G401.6 (cell line): ENCODE measurements around the gene EBF3.

Experiments used
- FAIRE-seq: peaks from 2 replicates; lab custom pipeline; 2012; peaks lifted over from hg19 to GRCh38; lab: Jason Lieb, UNC

EBF3 gene

DNA sequence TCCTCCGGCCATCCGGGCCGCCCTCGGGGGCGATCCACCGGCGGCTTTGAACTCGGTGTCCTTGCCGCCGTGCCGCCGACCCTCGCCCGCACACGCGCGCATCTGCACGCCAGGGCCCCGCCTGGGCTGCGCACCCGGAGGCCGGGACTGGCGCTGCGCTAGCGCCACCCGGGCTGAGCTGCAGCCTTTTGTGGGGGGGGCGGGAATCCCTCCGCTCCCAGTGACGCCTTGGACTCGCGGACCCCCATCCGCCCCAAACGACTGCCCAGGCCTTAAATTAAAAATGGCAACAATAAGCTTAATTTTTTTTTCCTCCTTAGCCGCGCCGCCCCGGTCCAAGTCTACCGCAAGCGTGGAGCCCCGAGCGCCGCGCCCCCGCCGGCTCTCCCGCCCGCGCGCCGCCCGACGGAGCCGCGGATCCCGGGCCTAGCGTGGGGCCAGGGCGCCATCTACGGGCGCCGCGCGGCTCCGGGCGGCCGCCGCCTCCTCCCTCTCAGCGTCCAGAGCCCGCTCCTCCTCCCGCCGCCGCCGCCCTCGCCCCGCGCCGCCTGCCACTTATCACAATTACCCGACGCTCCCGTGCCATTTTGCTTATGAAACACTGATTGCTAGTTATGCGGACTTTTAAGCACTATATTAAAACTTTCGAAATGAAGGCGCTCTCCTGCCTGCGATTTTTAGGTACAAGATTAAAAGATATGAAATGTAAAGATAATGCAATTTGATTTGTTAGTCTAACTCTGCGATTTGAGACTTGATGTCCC lies 7.5 kb upstream of the EBF3 start:
- FAIRE-seq = no peak

- FAIRE-seq = no peak
These were observed 6.6 kb upstream of the EBF3 start for GRCh38 chr10:129970465-129971364.

- no peak for FAIRE-seq
These were observed 5.9 kb upstream of the EBF3 start for GRCh38 chr10:129969911-129970464.

DNA sequence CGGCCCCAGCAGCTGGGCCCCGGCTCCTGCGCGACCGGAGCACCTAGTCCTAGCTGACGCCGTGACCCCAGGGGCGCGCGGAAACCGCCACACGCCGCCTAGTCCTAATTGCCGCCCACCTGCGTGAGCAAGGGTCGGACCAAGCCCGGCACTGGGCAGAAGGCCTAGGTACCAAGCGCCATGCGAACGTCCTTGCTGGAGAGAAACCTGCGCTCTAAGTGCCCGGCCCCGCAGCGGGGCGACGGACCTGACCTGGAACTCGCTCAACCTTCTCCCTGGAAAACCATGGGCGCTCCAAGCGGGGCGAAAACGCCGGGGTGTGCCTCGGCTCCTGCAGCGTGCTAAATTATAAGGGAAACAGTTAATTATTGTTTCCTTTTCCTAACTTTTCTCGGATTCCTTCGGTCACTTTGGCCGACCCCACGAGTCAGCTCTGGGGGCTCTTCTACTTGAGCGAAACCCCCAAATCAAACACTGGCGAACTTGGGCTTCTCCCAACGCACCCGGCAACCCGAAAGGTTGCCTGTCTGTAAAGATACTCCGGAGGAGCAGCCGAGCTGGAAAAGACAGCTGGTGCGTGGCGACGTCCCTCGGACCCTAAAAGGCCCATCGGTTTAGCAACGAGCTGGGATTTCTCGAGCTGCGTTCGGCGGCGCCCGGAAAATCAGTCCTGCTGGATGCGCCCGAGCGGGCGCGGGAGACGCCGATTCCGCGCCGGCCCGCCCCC lies 5.3 kb upstream of the EBF3 start:
- no peak for FAIRE-seq

- FAIRE-seq = no peak
These were observed 4.7 kb upstream of the EBF3 start for GRCh38 chr10:129968853-129969183.

- FAIRE-seq = no peak
These were observed 4.2 kb upstream of the EBF3 start for GRCh38 chr10:129968020-129968852.

DNA sequence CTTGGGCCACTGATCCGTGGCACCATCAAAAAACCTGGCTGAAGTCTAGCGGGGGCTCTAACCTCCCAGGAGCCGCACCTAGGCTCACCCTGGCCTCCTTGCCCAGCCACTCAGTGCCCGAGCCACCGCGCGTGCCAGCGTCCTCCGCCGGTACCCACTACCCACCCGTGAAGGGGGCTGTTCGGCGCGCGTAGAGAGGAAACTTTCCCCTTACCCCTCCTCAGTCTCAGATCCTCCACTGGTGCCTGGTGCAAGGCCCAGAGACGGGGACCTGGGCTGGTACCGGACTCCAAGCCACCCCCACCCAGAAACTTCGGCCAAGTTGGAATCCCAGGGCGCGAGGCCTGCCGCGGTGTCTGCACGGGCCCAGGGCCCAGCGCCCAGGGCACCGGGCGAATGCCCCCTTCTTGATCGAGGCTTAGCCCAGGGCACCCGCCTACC lies 3.5 kb upstream of the EBF3 start:
- no peak for FAIRE-seq

DNA sequence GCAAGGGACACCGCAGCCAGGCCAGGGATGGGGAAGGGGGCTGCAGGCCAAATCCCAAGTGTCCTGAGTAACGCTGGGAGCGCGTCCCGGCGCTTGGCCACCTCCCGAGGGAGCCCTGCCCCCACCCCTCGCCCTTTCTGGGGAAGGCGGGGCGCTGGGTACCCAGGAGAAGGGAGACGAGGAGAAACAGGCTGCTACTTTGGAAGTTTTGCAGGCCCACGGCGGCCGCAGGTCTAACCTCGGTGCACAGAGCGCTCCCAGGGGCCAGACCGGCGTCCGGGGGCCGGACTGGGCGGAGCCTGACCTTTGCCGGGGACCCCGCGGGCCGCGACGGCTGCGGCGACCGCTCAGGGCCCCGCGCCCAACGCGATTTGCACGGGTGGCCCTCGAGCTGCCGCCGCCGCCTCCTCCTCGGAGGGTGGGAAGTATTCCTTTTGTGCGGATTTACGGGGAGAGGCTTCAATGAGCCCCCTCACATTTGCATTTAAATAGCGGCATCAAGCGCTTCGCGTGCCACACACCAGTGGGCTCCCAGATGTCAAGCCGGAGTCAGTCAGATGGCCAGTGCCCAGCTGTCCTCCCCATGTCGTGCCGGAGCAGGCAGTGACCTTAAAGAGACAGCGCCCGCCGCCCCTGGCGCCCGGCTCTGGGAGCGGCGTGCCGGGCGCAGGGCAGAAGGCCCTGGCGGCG lies 3.0 kb upstream of the EBF3 start:
- no peak for FAIRE-seq

- FAIRE-seq = no peak
These were observed 2.4 kb upstream of the EBF3 start for GRCh38 chr10:129966370-129966888.

- no peak for FAIRE-seq
These were observed 1.9 kb upstream of the EBF3 start for GRCh38 chr10:129965959-129966358.

- FAIRE-seq = no peak
These were observed 1.3 kb upstream of the EBF3 start for GRCh38 chr10:129965425-129965808.

- no peak for FAIRE-seq
These were observed 744 bp upstream of the EBF3 start for GRCh38 chr10:129964611-129965424.

- FAIRE-seq = no peak
These were observed 1.0 kb downstream of the EBF3 start for GRCh38 chr10:129962872-129963640.

- no peak for FAIRE-seq
These were observed 1.8 kb downstream of the EBF3 start for GRCh38 chr10:129962031-129962871.

- no peak for FAIRE-seq
These were observed 2.8 kb downstream of the EBF3 start for GRCh38 chr10:129961157-129961701.

- no peak for FAIRE-seq
These were observed 3.5 kb downstream of the EBF3 start for GRCh38 chr10:129960481-129961156.
